Measurements from ENCODE around the gene LCT.
A peak's percentile ranks its signal among the peaks of the same experiment; 100 is the strongest.
"Not testable (repeated sequence)": the region's sequence is repeated elsewhere in the genome, so short reads cannot be mapped to it uniquely, and the experiment has no call there.

Gene LCT

DNA sequence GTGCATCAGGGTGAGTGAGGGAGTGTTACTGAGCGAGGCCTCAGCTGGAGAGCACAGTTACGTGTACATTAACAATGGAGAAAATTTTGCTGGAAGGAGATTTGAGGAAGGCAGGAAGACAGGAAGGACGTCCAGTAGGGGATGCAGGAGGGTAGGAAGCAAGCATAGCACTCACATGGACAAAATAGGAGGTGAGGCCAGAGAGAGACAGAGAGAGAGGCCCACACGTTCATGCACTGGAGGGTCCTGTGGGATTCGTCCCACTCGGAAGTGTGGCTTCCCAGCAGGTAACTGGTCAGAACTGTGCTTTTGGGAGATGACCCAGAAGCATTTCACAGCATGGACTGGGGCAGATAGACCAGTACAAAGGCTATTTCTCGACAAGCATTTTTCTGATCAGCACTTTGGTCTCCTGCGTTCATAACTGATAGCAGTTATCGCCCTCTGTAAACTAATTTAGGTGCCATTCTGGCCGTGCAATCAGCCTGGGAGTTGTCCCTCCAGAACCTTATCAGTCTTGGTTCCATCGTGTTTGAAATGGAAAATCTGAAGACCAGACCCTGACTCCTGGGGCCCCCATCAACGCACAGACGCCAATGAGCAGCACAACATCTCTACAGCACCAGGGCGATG is 5.7 kb downstream of the LCT start:
- DNase-seq = no peak

DNA sequence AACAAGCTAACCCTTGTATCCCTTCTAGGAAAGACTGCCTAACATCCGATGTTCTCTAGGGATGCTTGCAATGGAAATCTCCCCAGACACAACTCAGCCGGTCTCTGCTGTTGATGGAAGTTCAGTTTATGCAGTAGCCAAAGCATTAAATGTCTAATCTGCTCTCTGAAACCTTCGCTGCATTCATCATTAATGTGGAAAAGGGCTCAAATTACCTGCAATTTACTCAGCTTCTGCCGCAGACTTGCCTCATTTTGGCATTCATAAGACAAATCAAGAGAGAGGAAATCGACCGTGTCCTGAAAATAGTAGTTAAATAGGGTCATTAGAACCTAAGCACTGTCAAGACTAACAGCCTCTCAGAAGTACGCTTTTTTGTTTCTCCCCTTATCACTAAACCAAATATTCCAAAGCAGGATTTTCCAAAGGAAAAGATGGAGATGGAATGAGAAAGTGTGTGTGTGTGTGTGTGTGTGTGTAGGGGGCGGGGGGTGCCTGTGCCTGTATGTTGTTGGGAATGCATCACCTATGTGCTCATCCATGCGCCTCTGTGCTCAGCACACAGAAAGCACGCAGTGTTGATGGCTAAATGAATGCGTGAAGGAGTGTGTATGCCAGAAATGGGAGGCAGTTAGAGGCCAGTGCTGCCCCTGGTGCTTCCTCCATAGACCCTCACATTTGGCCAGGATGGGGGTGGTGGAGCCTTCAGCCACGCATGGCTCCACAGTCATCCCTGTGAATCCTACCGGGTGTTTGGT is 7.4 kb downstream of the LCT start:
- peak; percentile 5 to 31 for DNase-seq

DNA sequence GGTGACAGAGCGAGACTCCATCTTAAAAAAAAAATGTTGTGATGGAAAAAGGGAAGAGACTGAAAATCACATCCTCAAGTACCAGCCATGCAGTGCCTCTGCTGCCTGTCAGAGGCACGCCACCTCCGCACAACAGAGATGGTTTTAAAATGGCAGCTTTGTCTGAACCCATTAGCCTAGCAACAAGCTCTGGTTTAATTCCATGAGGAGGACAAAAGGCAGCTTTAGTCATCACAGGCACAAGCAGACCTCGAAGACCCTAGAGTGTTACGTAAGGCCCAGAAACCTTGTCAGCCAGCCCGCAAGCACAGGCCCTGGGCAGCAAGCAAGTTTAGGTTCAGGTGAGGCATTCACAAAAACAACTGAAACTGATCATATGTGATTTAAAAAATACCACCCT is 10.4 kb downstream of the LCT start:
- DNase-seq = no peak

DNA sequence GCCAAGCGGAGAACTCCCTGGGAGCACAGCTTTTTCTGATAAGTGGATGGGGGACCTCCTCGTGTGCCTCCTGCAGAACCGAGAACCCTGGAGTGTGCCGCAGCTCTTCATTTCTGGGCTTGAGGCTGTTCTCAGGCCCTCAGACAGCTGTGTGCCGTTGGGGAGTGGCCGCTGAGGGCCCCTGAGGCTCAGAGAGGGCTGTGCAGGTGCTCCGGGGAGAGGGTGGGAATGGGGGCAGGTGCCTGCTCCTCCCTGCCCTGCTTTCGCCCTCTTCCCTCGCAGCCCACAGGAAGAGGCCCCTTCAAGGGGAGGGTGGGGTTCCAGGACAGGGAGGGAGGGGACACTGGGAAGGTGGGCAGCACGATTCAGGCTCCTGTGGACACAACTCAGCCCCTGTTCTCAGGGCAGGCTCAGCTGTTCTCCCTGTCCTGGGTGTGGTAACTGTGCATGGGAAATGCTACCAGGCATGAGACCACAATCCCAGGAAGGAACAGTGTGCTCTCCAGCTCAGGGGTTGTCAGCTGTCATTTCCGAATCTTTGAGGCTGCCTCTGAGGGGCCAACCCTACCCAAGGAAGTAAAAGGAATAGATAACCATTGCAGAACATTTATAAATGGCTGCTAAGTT is 11.3 kb downstream of the LCT start:
- DNase-seq = no peak

DNA sequence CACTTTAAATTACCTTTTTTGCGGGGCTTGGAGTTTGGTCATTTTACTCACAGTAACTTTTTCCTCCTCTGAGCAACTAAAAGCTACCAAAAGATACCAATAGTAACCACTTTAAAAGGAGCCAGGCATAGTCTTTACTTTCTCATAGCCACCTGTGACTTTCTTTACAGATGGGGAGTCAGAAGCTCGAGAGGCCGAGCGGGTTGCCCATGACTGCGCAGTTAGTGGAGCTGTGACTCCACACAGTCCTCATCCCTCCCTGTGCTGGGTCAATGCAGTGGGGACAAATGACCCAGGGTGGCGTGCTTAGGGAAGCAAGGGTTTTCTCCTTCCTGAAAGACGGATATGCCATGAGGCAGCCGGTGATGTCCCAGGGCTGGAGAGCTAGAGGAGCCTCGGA is 11.9 kb downstream of the LCT start:
- DNase-seq = no peak

DNA sequence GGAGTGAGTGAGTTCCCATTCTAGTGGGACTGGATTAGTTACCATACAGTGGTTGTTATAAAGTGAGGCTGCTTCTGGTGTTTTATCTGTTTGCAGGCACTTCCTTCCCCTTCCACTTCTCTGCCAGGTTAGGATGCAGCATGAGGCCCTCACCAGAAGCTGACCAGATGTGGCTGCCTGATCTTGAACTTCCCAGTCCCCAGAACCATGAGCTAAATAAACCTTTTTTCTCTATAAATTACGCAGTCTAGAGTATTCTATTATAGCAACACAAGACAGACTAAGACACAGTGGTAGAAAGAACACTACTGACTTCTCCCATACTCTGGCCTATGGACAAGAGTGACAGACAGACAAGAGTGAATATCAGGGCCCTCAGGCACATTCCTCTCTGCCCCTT is 14.1 kb downstream of the LCT start:
- DNase-seq = no peak

DNA sequence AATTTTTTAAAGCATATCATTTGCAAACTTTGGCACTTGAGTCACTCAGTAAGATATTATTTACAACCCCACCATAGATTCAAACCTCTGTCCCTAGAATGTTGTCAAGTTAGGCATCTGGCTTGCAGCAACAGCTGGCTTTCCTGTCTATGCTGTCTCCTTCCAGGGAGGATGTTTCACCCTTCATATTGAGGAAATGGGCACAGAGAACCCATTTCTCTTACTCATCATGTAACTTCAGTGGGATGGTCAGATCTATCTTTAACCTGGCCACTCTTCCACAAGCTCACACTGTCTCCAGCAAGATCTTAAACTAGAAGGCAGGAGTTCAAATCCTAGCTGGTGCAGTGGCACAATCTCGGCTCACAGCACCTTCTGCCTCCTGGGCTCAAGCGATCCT is 15.8 kb downstream of the LCT start:
- DNase-seq = no peak

DNA sequence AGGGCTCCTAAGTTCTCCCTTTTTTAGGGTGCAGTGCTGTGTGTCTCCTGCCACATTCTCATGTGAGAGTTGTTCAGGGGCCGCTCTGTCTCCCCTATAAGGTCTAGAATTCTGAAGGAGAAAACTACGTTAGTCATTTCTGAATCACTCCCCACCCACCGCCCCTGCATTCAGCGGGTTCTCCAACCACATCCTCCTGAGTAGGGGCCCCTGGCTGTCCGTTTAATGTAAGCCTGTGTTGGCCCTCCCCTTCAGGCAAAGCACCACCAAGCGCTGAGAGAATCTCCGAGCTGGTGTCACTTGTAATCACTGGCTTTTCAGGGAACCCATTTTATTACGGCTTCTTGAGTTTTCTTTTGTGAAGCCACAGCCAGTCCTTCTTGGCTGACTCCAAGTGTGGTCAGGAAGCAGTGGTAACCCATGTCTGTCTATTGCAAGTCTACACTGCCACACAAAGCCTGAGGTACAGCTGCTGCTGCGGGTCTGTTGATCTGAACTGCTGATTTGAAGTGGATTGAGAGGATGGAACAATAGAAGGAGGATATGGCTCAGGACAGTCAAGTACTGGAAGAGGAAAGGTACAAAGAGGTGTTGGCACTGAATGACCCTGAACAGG is 16.9 kb downstream of the LCT start:
- DNase-seq = no peak

DNA sequence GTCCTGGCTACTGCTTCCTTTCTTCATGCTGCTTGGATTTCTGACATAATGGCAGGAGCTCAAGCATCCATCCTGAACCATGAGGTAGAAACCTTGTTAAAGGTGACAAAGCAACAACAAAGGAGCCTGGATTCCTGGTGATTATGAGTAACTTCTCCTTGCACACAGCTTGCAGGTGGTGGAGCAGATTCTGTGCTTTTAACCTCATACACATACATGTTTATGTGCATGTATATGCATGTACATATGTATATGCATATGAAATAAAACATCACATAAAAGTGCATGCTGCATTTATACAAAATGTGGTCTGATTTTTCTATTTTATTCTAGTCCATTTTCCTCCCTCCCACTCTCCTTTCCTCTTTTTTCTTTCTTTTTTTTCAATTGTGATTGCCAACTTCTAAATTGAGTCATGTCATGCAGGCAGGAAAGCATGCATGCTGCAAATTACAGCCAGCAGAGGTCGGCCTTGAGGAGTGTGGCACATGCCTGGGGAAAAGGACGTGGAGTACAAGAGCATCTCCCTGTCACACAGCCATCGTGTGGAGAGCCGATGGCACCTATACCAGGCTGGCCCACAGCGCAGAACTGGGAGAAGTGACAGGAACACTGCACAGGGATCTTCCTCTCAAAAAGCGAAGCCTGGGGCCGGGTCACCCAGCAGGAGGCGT is 17.9 kb downstream of the LCT start:
- DNase-seq = no peak

DNA sequence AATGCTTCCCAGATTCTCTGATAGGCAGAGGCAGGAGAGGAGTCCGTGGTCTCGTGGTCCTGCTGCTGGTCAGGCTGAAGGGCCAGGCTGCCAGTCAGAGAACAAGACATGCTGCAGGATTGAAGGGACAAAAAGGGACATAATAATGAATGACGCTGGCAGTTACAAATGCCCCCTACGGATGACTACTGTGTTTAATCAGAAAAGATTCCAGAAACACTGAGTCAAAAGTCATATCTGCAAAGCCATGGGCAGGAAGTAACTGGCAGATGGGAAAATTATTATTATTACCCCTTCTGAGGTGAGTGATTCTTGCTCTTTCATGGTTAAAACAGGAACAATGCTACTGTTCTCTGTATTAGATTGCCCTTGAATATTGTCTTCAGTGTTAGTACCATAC is 19.0 kb downstream of the LCT start:
- DNase-seq = no peak

DNA sequence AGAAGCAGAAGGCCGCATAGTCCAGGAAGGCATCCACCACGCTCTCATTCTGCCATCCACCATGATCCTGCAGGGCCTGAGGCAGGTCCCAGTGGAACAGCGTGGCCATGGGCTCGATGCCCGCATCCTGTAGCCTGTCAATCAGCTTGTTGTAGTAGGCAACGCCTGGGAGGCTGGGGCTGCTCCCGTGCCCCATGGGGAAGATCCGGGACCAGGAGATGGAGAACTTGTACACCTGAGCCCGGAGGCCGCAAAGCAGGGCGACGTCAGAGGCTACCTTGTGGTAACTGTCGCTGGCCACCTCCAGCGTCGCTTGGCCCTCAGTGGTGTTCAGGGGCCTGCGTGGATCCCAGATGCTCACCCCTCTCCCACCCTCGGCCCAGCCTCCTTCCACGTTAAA is 19.5 kb downstream of the LCT start:
- no peak for DNase-seq

DNA sequence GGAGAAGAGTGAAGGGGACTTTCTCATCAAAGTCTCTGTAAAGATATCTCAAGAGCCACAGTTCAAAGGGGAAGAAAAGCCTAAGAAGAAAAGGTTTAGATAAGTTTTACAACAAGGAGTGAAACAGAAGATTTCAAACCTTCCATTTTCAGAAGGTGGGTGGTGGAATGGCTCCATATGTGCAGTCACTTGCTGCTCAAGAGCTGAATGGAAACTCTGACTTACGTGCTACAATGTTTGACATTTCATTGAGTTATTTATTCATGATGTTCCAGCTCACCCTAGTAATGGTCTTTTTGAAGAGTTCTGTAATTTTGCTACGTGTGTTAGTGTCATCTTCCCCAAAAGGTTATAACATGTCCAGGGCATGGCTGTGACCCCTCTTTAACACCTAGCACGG is 21.7 kb downstream of the LCT start:
- no peak for DNase-seq

DNA sequence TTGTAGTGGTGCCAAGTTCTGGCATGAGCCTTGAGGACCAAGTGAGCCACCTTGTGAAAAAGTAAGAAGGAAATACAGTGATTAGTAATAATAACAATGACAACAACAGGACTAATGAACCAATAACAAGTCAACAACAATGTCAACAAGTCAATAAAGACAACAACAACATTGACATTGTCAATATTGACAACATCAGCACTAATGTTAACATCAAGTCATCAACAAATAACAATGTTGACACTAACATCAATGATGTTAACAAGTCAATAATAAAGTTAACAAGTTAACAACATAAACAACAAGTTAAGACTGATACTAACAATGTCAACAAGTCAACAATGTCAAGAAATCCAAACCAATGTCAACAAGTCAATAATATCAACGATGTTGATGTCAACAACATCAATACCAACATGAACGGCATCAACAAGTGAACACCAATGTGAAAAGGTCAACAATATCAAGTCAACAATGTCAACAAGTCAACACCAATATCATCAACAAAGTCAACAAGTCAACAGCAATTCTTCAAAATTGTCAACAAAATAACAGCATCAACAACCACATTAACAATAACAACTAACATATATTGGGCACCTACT is 24.0 kb downstream of the LCT start:
- DNase-seq = no peak

DNA sequence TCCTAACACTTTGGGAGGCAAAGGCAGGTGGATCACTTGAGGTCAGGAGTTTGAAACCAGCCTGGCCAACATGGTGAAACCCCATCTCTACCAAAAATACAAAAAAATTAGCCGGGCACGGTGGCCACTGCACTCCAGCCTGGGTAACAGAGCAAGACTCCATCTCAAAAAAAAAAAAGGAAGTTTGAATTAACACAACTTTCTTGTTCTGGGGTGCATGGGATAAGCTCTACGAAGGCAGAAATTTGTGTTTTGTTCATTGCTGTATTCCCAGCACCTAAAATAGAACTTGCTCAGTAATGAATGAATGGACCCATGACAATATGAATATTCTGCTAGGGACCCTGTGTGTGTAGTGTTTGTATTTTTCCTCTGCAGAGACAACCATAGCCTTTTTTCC is 29.1 kb downstream of the LCT start:
- DNase-seq = not testable (repeated sequence)

DNA sequence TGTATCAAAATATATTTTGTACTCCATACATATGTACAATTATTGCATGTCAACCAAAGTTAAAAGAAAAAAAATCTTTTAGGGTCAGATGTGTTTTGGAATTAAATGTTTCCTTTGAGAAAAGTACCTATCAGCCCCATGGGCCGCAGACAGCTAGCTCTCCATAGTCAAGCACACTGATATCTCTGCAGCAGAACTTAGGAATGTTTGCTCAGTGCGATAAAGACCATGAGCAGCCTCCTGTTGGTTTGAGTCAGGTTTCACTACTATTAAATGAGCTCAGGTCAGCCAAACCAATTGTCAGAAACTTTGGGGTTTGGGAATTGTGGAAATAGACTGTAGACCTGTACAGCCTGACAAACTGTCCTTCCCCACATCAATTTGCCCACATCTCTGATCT is 33.7 kb downstream of the LCT start:
- no peak for DNase-seq

DNA sequence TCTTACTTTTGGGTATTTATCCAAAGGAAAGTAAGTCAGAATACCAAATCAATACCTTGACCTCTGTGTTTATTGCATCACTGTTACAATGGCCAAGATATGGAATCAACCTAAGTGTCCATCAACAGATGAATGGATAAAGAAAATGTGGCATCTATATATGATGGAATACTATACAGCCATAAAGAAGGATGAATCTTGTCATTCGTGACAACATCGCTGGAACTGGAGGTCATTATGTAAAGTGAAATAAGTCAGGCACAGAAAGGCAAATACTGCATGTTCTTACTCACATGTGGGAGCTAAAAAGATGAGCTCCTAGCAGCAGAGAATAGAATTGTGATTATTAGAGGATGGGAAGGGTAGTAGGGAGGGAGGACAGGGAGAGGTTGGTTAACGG is 34.6 kb downstream of the LCT start:
- no peak for DNase-seq

DNA sequence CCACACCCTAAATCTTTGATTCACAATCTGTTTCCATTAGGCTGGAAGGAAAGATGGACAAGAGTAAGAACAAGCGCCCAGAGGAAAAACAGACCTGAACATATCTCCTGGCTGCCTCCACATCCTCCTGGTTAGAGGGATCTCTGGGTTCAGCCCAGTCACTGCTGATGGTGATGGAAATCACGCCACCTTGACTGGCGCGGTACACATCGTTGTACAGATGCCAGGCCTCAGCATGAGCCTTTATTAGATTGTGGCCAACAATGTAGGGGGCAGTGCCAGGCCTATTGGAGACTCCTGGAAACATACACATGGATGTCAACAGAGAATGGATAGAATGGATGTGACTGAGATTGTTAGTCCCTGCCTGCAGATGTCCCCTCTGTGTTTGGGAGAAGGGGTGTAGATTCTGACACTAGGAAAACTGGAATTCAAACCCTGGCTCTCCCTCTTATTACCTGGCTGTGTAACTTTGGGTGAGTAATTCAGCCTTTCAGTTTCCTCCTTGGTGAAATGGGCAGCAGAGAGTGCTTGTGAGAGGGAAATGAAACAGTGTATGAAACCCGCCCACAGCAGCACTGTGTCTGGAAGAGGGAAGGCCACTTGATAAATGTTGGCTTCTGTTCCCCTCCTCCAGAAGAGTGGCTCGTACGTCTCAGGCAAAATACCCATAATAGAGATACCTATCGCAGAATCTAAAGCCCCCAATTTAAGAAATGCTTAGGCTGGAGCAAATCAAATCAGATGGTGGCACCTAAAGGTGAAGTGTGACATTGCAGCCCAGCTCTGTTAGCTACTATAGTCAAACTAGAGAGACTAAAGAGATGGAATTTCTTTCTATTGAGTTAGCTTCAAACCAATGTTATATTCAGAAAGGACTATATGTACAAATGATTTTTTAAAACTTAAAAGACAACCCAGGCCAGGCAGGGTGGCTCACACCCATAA is 36.2 kb downstream of the LCT start:
- DNase-seq = no peak

DNA sequence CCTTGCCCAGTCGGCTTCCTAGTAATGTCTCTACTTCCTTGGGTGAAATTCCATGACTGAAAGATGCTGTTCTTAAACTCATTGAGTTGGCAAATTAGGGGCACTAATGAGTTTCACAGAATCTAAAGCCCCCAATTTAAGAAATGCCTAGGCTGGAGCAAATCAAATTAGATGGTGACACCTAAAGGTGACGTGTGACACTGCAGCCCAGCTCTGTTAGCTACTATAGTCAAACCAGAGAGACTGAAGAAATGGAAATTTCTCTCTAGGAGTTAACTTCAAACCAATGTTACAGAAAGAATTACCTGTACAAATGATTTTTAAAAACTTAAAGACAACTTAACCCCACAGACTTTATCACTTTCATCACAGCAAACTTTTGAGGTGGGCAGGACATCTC is 37.2 kb downstream of the LCT start:
- DNase-seq = no peak

DNA sequence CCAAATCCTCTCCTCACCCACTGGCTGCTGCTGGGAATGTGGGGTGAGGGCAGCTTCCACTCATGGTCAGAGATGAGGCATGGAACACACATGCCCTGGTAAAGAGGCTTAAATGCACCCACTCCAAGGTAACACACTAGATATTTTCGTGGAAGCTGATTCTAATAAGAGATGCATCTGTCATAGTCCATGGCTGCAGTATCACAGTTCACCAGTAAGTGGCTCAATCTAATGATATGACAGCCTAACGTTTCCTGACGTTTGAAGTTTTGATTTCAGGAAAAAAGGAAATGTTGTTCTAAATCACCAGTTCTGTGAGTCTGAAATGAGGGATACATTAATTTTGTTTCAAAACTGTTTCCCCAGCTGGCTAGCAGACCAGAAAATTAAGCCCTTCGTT is 38.2 kb downstream of the LCT start:
- DNase-seq = no peak

DNA sequence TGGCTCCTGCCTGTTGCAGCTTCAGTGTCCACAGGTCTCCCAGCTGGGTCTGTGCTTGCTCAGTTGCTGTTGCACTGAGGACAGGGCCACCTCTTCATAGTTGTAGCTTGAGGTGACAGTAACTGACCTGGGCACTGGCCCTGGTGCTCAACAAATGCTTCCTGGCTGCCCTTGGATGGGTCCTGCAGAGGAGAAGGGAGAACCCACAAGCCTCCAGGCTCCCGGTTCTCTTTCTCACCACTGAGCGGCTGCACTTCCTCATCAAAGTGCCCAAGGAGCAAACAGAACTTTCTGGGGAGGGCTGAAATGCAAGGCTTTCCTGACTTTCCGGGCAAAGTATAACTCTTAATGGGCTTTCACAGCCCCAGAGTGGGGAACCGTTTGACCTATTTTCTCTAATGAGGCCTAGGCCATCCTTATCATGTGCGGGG is 38.7 kb downstream of the LCT start:
- DNase-seq = no peak

DNA sequence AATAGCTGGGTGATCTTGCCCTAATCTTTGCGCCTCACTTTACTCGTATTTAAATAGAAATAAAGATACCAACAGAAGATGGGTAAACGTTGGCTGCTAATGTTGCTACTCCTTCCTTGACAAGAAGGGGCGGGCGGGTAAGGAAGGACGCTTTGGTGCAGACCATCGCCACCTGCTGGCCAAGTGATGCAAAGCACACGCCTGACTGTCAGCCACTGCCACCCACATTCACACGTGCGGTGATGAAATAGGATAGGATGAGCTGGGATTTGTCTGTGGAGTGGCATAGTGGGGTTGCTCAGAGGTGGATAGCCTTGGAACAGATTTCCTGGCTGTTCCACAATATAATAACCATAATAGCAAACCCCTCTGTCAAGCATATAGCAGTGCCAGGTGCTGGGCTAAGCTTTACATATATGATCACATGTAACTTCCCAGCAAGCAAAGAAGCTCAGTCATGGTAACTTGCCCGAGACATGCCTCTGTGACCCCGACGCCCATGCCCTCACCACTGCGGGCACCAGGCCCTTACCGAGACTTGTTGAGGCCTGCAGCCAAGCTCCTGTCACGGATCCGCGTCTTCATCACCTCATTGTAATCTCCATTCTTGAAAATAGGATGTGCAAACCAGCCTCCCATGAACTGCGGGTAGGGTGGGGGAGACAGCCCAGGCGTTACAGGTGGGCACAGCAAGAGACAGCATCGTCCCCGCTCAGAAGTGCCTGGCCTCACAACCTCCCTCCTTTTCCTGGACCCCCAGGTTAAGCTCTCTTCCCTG is 39.3 kb downstream of the LCT start:
- peak; percentile 44 to 46 for DNase-seq

Measured in NCI-H1930 (cell line).